Measurements from ENCODE around the gene HACD4.

Gene HACD4

DNA sequence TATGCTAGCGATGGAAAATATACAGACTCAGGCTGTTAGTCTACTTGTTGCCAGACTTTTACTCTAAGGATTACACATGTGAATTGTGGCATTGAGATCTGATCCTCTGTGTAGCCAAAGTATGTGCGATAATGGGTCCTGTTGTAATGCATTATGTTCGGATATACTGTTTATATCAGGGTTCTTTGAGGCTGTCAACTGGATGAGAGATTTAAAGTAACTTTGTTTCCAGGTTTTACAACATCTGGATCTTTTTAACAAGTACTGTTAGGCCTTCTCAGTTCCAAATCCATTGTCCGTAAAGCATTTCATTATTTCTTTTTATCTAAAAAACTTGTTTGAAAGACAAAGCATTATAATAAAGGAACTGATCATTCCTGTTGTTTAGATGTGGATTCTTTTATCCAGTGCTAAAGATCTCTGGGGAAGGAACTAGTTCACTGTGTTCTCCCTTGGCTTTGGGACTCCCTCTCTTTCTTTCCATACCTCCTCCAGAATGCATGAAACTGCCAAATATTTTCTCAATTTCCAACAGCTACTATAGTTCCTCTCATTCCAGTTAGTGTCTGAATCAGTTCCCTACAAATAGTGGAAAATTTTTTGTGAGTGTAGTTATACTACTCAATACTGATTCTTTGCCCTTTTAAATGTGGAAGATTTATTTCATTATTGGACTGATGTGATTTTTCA is 68.8 kb downstream of the HACD4 start:
- no peak for DNase-seq

DNA sequence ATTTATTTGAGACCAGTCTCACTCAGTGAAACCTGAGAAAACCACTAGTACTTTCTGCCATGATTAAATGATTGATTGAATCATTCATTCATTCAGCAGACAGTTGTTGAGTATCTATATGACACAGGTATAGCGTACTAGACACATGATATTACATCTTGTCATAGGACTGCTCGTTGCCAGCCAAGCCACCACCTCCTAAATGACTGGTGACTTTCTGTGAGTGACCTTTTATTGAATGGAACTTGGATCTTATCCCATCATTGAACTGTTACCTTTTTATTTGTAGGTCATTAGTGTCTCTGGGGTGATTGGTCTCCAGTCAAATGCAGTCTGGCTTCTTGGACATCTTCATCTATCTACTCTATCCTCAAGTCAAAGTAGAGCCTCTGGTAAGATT is 80.7 kb downstream of the HACD4 start:
- DNase-seq, result no peak

All from right hindlimb (tissue), 1 donor.